ENCODE data around the gene SDR9C7.

- TF ChIP-seq RAD21 (conservative IDR thresholded peaks at IDR 0.05 in 1 of 2, IDR thresholded peaks at IDR 0.05 in 1 of 2) (no peak), MYC (IDR thresholded peaks at IDR 0.05; ENCODE audit: borderline replicate concordance, low read length) (no peak), POLR2A (IDR thresholded peaks at IDR 0.05; ENCODE audit: low read length) (no peak), CTCF (IDR thresholded peaks at IDR 0.05) (no peak), JUN (IDR thresholded peaks at IDR 0.05) (no peak)
Observed at GRCh38 chr12:56953314-56953713, 19.1 kb upstream of the SDR9C7 start.

Data from A549 (cell line).